ENCODE measurements around the gene TNFRSF11A.

Gene TNFRSF11A

GRCh38 chr18:62343316-62343715 lies 18.2 kb downstream of the TNFRSF11A start:
- no peak for DNase-seq (ENCODE audit: low read depth, low spot score)

GRCh38 chr18:62345909-62346308 lies 20.8 kb downstream of the TNFRSF11A start:
- no peak for DNase-seq (ENCODE audit: low read depth, low spot score)

- no peak for DNase-seq (ENCODE audit: low read depth, low spot score)
Observed at GRCh38 chr18:62346333-62347088, 21.4 kb downstream of the TNFRSF11A start.

GRCh38 chr18:62347089-62347506 lies 22.0 kb downstream of the TNFRSF11A start:
- DNase-seq (ENCODE audit: low read depth, low spot score): no peak

GRCh38 chr18:62348474-62348873 lies 23.4 kb downstream of the TNFRSF11A start:
- DNase-seq (ENCODE audit: low read depth, low spot score): no peak

- DNase-seq (ENCODE audit: low read depth, low spot score): no peak
Observed at GRCh38 chr18:62353170-62353569, 28.1 kb downstream of the TNFRSF11A start.

- peak; percentile 37 for DNase-seq (ENCODE audit: low read depth, low spot score)
Observed at GRCh38 chr18:62354151-62354550, 29.0 kb downstream of the TNFRSF11A start.

- DNase-seq (ENCODE audit: low read depth, low spot score): no peak
Observed at GRCh38 chr18:62357079-62357719, 32.1 kb downstream of the TNFRSF11A start.

- DNase-seq (ENCODE audit: low read depth, low spot score): no peak
Observed at GRCh38 chr18:62360805-62361204, 35.7 kb downstream of the TNFRSF11A start.

- no peak for DNase-seq (ENCODE audit: low read depth, low spot score)
Observed at GRCh38 chr18:62361288-62361687, 36.2 kb downstream of the TNFRSF11A start.

- DNase-seq (ENCODE audit: low read depth, low spot score): no peak
Observed at GRCh38 chr18:62364558-62364957, 39.4 kb downstream of the TNFRSF11A start.

GRCh38 chr18:62365420-62365819 lies 40.3 kb downstream of the TNFRSF11A start:
- no peak for DNase-seq (ENCODE audit: low read depth, low spot score)

GRCh38 chr18:62366992-62367391 lies 41.9 kb downstream of the TNFRSF11A start:
- DNase-seq (ENCODE audit: low read depth, low spot score): peak; percentile 25

GRCh38 chr18:62368100-62368499 lies 43.0 kb downstream of the TNFRSF11A start:
- DNase-seq (ENCODE audit: low read depth, low spot score): no peak

- DNase-seq (ENCODE audit: low read depth, low spot score): no peak
Observed at GRCh38 chr18:62369129-62369644, 44.1 kb downstream of the TNFRSF11A start.

GRCh38 chr18:62370366-62370765 lies 45.3 kb downstream of the TNFRSF11A start:
- DNase-seq (ENCODE audit: low read depth, low spot score): no peak

GRCh38 chr18:62371436-62371835 lies 46.3 kb downstream of the TNFRSF11A start:
- DNase-seq (ENCODE audit: low read depth, low spot score): no peak

GRCh38 chr18:62372156-62372555 lies 47.0 kb downstream of the TNFRSF11A start:
- DNase-seq (ENCODE audit: low read depth, low spot score): no peak

- no peak for DNase-seq (ENCODE audit: low read depth, low spot score)
Observed at GRCh38 chr18:62372882-62373281, 47.8 kb downstream of the TNFRSF11A start.

- DNase-seq (ENCODE audit: low read depth, low spot score): no peak
Observed at GRCh38 chr18:62374410-62374965, 49.4 kb downstream of the TNFRSF11A start.

GRCh38 chr18:62377131-62377807 lies 52.2 kb downstream of the TNFRSF11A start:
- DNase-seq (ENCODE audit: low read depth, low spot score): no peak

- DNase-seq (ENCODE audit: low read depth, low spot score): no peak
Observed at GRCh38 chr18:62379051-62379450, 53.9 kb downstream of the TNFRSF11A start.

Data from ELF-1 (cell line).